K562 (cell line): Measurements from ENCODE around the gene SURF4. TPM values are rescaled to one million over a fixed set of nuclear protein-coding genes. Genes with fewer than 3 reads are reported as not detected.
A peak's percentile ranks its signal among the peaks of the same experiment; 100 is the strongest.

Experiments
- BDP1 ChIP-seq: IDR thresholded peaks from 3 replicates; pipeline ENCODE4 v1.6.1; 2011; ENCODE audit not compliant: insufficient read length, insufficient read depth
- ETV1 ChIP-seq: fragments of 450-650 bp; conservative IDR thresholded peaks from 2 replicates; pipeline ENCODE4 v1.6.1; 2016; ENCODE audit warnings: missing genetic modification characterization, control low read depth, low read depth, missing compliant biosample characterization
- GATAD2B ChIP-seq: fragments of 450-650 bp; IDR thresholded peaks from 2 replicates; pipeline ENCODE4 v1.6.1; 2017; ENCODE audit warnings: mild to moderate bottlenecking, borderline replicate concordance
- HDAC3 ChIP-seq: fragments of 450-650 bp; IDR thresholded peaks from 2 replicates; pipeline ENCODE4 v1.6.1; 2018; ENCODE audit warnings: borderline replicate concordance, mild to moderate bottlenecking, moderate library complexity; ENCODE audit not compliant: partially characterized antibody
- HIVEP1 ChIP-seq: fragments of 250-450 bp; sonication (Bioruptor Pico); IDR thresholded peaks from 2 replicates; pipeline ENCODE4 v1.4.0; 2020; ENCODE audit warnings: mild to moderate bottlenecking
- NFXL1 ChIP-seq: fragments of 450-650 bp; formaldehyde crosslinking; IDR thresholded peaks from 2 replicates; pipeline ENCODE4 v1.4.0; 2021; ENCODE audit warnings: mild to moderate bottlenecking
- NR2C1 ChIP-seq, 2 experiments: fragments of 450-650 bp; IDR thresholded peaks; 2 replicates each; pipeline ENCODE4 v1.6.1; 2017; ENCODE audit warnings: mild to moderate bottlenecking in 2 of 2, antibody characterized with exemption in 1 of 2, inconsistent platforms in 1 of 2, missing compliant biosample characterization in 1 of 2, missing genetic modification characterization in 1 of 2
- RNF219 ChIP-seq: fragments of 250-450 bp; sonication (Bioruptor Pico); IDR thresholded peaks from 2 replicates; pipeline ENCODE4 v1.5.0; 2022; ENCODE audit warnings: mild to moderate bottlenecking
- TBL1XR1 ChIP-seq, 2 experiments: IDR thresholded peaks; 2 replicates each; pipeline ENCODE4 v1.6.1; 2012; ENCODE audit warnings: improper control_type of control experiment in 2 of 2, low read length in 2 of 2, mild to moderate bottlenecking in 1 of 2
- TRIM28 ChIP-seq: fragments of 450-650 bp; IDR thresholded peaks from 2 replicates; pipeline ENCODE4 v1.6.1; 2017
- polyA plus RNA-seq, 8 experiments: library from polyadenylated mRNA; depleted of rRNA in 4 of 8; stranded (reverse) in 5 of 8; unstranded in 3 of 8; fragments of >200 nt; fragmentation: Nextera tagmentation in 2 of 8; fragmentation: Illumina TruSeq in 1 of 8; extraction: Ambion mirVana in 2 of 8; extraction: Trizol in 1 of 8; gene quantifications; 2 replicates each; pipeline versions ENCODE4 v1.2.1 to v1.2.3, GENCODE V29; 2011 to 2014; ENCODE audit warnings: inconsistent platforms in 1 of 8, missing spikeins in 1 of 8
- total RNA-seq, 7 experiments: library from RNA; depleted of rRNA in 6 of 7; stranded (reverse); fragments of >200 nt in 6 of 7; fragmentation: Illumina TruSeq in 2 of 7; extraction: Trizol in 2 of 7; gene quantifications; 2 replicates each; pipeline versions ENCODE4 v1.2.1 to v1.2.3, GENCODE V29; 2011 to 2021; ENCODE audit warnings: low replicate concordance in 1 of 7
- TF ChIP-seq, protein P1 (sequence below): fragments of 450-650 bp; IDR thresholded peaks from 2 replicates; pipeline ENCODE4 v1.6.1; 2016; ENCODE audit warnings: mild to moderate bottlenecking, moderate library complexity
- TF ChIP-seq, protein P2 (sequence below): fragments of 450-650 bp; formaldehyde crosslinking; IDR thresholded peaks from 2 replicates; pipeline ENCODE4 v1.4.0; 2022; ENCODE audit warnings: missing genetic modification characterization

The SURF4 gene
- total and polyA plus RNA-seq, 9 of the 15 experiments (the other 6 are each of a cell fraction or from before 2014, with no cell fraction given), result 8.4 to 176 (median 130) TPM

- TF ChIP-seq, protein P1, sequence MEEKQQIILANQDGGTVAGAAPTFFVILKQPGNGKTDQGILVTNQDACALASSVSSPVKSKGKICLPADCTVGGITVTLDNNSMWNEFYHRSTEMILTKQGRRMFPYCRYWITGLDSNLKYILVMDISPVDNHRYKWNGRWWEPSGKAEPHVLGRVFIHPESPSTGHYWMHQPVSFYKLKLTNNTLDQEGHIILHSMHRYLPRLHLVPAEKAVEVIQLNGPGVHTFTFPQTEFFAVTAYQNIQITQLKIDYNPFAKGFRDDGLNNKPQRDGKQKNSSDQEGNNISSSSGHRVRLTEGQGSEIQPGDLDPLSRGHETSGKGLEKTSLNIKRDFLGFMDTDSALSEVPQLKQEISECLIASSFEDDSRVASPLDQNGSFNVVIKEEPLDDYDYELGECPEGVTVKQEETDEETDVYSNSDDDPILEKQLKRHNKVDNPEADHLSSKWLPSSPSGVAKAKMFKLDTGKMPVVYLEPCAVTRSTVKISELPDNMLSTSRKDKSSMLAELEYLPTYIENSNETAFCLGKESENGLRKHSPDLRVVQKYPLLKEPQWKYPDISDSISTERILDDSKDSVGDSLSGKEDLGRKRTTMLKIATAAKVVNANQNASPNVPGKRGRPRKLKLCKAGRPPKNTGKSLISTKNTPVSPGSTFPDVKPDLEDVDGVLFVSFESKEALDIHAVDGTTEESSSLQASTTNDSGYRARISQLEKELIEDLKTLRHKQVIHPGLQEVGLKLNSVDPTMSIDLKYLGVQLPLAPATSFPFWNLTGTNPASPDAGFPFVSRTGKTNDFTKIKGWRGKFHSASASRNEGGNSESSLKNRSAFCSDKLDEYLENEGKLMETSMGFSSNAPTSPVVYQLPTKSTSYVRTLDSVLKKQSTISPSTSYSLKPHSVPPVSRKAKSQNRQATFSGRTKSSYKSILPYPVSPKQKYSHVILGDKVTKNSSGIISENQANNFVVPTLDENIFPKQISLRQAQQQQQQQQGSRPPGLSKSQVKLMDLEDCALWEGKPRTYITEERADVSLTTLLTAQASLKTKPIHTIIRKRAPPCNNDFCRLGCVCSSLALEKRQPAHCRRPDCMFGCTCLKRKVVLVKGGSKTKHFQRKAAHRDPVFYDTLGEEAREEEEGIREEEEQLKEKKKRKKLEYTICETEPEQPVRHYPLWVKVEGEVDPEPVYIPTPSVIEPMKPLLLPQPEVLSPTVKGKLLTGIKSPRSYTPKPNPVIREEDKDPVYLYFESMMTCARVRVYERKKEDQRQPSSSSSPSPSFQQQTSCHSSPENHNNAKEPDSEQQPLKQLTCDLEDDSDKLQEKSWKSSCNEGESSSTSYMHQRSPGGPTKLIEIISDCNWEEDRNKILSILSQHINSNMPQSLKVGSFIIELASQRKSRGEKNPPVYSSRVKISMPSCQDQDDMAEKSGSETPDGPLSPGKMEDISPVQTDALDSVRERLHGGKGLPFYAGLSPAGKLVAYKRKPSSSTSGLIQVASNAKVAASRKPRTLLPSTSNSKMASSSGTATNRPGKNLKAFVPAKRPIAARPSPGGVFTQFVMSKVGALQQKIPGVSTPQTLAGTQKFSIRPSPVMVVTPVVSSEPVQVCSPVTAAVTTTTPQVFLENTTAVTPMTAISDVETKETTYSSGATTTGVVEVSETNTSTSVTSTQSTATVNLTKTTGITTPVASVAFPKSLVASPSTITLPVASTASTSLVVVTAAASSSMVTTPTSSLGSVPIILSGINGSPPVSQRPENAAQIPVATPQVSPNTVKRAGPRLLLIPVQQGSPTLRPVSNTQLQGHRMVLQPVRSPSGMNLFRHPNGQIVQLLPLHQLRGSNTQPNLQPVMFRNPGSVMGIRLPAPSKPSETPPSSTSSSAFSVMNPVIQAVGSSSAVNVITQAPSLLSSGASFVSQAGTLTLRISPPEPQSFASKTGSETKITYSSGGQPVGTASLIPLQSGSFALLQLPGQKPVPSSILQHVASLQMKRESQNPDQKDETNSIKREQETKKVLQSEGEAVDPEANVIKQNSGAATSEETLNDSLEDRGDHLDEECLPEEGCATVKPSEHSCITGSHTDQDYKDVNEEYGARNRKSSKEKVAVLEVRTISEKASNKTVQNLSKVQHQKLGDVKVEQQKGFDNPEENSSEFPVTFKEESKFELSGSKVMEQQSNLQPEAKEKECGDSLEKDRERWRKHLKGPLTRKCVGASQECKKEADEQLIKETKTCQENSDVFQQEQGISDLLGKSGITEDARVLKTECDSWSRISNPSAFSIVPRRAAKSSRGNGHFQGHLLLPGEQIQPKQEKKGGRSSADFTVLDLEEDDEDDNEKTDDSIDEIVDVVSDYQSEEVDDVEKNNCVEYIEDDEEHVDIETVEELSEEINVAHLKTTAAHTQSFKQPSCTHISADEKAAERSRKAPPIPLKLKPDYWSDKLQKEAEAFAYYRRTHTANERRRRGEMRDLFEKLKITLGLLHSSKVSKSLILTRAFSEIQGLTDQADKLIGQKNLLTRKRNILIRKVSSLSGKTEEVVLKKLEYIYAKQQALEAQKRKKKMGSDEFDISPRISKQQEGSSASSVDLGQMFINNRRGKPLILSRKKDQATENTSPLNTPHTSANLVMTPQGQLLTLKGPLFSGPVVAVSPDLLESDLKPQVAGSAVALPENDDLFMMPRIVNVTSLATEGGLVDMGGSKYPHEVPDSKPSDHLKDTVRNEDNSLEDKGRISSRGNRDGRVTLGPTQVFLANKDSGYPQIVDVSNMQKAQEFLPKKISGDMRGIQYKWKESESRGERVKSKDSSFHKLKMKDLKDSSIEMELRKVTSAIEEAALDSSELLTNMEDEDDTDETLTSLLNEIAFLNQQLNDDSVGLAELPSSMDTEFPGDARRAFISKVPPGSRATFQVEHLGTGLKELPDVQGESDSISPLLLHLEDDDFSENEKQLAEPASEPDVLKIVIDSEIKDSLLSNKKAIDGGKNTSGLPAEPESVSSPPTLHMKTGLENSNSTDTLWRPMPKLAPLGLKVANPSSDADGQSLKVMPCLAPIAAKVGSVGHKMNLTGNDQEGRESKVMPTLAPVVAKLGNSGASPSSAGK, result peak; percentile 75
- TF ChIP-seq ETV1 (tag) (peak; percentile 93), NR2C1 (IDR thresholded peaks at IDR 0.05) (peak; percentile 96), NR2C1 (tag; IDR thresholded peaks at IDR 0.05) (peak; percentile 97), RNF219 (CRISPR knock-in tag) (no peak), TBL1XR1 (IDR thresholded peaks at IDR 0.05; ENCODE audit: low read length in 2 of 2) (no peak; a peak in 1 of 4 replicates), NFXL1 (CRISPR knock-in tag) (no peak), HDAC3 (peak; percentile 89), BDP1 (no peak), GATAD2B (peak; percentile 69; the same call in 1 of the 2 replicates), TRIM28 (peak; percentile 73; the same call in 1 of the 2 replicates), HIVEP1 (no peak)
- TF ChIP-seq, protein P2, sequence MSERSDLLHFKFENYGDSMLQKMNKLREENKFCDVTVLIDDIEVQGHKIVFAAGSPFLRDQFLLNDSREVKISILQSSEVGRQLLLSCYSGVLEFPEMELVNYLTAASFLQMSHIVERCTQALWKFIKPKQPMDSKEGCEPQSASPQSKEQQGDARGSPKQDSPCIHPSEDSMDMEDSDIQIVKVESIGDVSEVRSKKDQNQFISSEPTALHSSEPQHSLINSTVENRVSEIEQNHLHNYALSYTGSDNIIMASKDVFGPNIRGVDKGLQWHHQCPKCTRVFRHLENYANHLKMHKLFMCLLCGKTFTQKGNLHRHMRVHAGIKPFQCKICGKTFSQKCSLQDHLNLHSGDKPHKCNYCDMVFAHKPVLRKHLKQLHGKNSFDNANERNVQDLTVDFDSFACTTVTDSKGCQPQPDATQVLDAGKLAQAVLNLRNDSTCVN (CRISPR knock-in tag), result no peak
Observed at GRCh38 chr9:133417541-133418461, 41.9 kb upstream of the SURF4 start, which contains the start of gene REXO4 (continued).
